MCF 10A (cell line): ENCODE data around the gene RIPOR3. TPM values are rescaled to one million over a fixed set of nuclear protein-coding genes. Genes with fewer than 3 reads are reported as not detected.

ENCODE experiments used
- BruUV-seq: library from RNA; stranded (reverse); fragments of 400-500 nt; replicated peaks from 2 replicates; lab custom pipeline; 2021; lab: Mats Ljungman, UMichigan
- CTCF ChIA-PET: fragments of 300-600 bp; sonication (Branson Sonifier 250); formaldehyde crosslinking; extraction: SDS; loops from one replicate; lab custom pipeline; 2021; ENCODE audit warnings: antibody characterized with exemption, inconsistent platforms; lab: Yijun Ruan, JAX
- POLR2A ChIA-PET: fragments of 300-600, 350-650 bp; sonication (Branson Sonifier 250); formaldehyde crosslinking; extraction: SDS; loops from one replicate; lab custom pipeline; 2020; ENCODE audit warnings: antibody characterized with exemption, inconsistent platforms; lab: Yijun Ruan, JAX
- DNase-seq: peaks from one replicate; pipeline ENCODE4 v3.0.0-alpha.2; 2018; ENCODE audit not compliant: unreplicated experiment
- H3K27ac Mint-ChIP-seq: one replicate; pipeline ENCODE4 v1.8.0; 2022; ENCODE audit warnings: mild to moderate bottlenecking, low read depth, mixed read lengths; ENCODE audit not compliant: unreplicated experiment
- H3K27me3 Mint-ChIP-seq: one replicate; pipeline ENCODE4 v1.8.0; 2022; ENCODE audit warnings: mixed read lengths; ENCODE audit not compliant: insufficient read depth, unreplicated experiment
- H3K36me3 Mint-ChIP-seq: one replicate; pipeline ENCODE4 v1.8.0; 2022; ENCODE audit warnings: mild to moderate bottlenecking, moderate library complexity, mixed read lengths; ENCODE audit not compliant: insufficient read depth, unreplicated experiment
- H3K4me1 Mint-ChIP-seq: one replicate; pipeline ENCODE4 v1.8.0; 2022; ENCODE audit warnings: mixed read lengths; ENCODE audit not compliant: insufficient read depth, unreplicated experiment
- H3K4me3 Mint-ChIP-seq: one replicate; pipeline ENCODE4 v1.8.0; 2022; ENCODE audit warnings: mild to moderate bottlenecking, moderate library complexity, mixed read lengths; ENCODE audit not compliant: unreplicated experiment
- H3K9me3 Mint-ChIP-seq: one replicate; pipeline ENCODE4 v1.8.0; 2022; ENCODE audit warnings: mixed read lengths; ENCODE audit not compliant: unreplicated experiment
- intact Hi-C: fragments of 100-400 bp; cut with micrococcal nuclease; formaldehyde crosslinking; loops from 2 replicates; pipeline ENCODE4 v1.14.1; 2022
- total RNA-seq: library from RNA; stranded (reverse); gene quantifications from 2 replicates; pipeline ENCODE4 v1.2.3, GENCODE V29; 2022
- TF ChIP-seq, protein P1 (sequence below): fragments of 200-600 bp; IDR thresholded peaks from one replicate; pipeline ENCODE4 v1.8.0; 2022; ENCODE audit warnings: antibody characterized with exemption, mild to moderate bottlenecking; ENCODE audit not compliant: unreplicated experiment

RIPOR3 gene
- total RNA-seq, 1 experiment from 2014 or later, result not detected

DNA sequence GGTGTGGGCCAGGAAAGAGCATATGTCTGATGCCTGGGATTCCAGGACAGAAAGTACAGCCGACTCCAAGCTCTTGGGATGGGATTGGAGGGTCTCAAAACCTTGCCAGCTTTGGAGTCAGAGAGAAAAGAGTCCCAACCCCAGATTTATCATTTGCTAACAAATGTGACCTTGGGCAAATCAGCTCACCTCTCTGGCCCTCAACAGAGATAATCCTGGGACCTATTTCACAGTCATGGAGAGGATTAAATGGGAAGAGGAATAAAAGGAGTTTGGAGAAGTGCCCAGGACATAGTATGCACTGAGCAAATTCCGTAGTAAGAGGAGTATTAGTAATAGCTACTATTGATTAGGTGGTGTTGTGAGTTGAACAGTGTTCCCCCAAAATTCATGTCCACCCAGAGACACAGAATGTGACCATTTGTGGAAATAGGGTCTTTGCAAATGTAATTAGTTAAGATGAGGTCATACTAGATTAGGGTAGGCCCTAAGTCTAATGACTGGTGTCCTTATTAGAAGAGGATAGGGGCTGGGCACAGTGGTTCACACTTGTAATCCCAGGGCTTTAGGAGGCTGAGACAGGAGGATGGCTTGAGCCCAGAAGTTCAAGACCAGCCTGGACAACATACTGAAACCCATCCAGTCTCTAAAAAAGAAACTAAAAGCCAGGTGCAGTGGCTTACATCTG is 17.1 kb downstream of the RIPOR3 start:
- Mint-ChIP-seq H3K4me1 (no peaks in the 10 kb centered on the region), H3K27me3 (no peaks in the 10 kb centered on the region), H3K9me3 (no peaks in the 10 kb centered on the region), H3K36me3 (peaks cover 1% of the 10 kb centered on the region), H3K4me3 (no peak overlapping the region), H3K27ac (no peak overlapping the region)
- TF ChIP-seq, protein P1, sequence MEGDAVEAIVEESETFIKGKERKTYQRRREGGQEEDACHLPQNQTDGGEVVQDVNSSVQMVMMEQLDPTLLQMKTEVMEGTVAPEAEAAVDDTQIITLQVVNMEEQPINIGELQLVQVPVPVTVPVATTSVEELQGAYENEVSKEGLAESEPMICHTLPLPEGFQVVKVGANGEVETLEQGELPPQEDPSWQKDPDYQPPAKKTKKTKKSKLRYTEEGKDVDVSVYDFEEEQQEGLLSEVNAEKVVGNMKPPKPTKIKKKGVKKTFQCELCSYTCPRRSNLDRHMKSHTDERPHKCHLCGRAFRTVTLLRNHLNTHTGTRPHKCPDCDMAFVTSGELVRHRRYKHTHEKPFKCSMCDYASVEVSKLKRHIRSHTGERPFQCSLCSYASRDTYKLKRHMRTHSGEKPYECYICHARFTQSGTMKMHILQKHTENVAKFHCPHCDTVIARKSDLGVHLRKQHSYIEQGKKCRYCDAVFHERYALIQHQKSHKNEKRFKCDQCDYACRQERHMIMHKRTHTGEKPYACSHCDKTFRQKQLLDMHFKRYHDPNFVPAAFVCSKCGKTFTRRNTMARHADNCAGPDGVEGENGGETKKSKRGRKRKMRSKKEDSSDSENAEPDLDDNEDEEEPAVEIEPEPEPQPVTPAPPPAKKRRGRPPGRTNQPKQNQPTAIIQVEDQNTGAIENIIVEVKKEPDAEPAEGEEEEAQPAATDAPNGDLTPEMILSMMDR, result no peak
- intact Hi-C loops, result no loop called here
- POLR2A ChIA-PET, result interaction anchor here (0.6 kb wide), 1 partner anchor 514 kb away, joined by 4 read pairs; no protein-coding TSS in a partner anchor
- no TSS peak for BruUV-seq
- DNase-seq, result no peak
- CTCF ChIA-PET, result interaction anchor here (1.1 to 1.9 kb wide), 5 partner anchors 11 to 70 kb away, joined by 3 to 8 read pairs (median 5); no protein-coding TSS in a partner anchor

DNA sequence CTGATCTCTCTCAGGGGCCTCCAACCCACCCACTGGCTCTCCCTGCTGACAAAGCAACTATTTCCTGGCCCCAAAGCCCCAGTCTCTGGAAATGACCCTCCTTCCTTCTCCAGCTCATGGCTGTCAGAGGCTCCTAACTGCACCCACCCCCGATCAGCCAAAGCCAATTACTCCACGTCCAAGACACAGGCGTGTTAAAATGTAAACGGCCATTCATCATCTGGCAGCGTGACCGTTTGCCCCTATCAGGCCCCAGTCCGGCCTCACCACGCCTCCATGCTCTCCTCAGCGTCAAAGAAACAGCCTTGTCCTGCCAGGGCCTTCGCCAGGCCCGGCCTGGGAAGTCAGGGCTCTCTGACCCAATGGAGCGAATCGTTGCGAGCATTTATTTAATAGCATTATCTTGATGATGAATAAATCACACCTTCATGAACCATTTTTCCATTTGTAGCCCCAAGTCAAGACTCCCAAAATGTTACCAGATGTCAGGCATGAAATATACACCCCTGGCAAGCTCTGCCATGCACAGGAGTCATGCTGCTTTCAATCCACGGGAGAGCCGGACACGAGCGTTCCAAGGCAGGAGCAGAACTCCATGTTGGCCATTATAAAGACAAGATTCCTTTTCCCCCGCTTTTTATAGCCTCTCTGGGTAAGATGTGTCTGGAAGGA is 17.7 kb downstream of the RIPOR3 start:
- Mint-ChIP-seq H3K27me3 (no peaks in the 10 kb centered on the region), H3K4me1 (no peaks in the 10 kb centered on the region)

DNA sequence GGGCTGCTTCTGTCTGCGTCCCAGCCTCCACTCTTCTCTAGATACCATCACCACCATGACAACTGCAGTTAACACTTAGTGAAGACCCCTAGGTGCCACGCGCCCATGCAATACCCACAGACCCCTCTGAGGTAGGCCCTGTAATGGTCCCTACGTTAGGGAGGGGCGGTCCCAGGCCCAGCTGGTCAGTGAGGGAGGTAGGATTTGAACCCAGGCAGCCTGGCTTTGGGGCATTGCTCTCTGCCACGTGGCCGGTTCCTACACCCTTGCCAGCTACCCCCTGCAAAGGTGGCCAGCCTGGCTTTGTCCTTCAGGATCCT is 18.2 kb downstream of the RIPOR3 start:
- H3K9me3 Mint-ChIP-seq, result no peaks in the 10 kb centered on the region
- no peak for DNase-seq
- TF ChIP-seq, protein P1, result no peak
- no peaks in the 10 kb centered on the region for H3K4me1 Mint-ChIP-seq
- no TSS peak for BruUV-seq
- H3K27ac Mint-ChIP-seq, result no peak overlapping the region
- peaks cover 7% of the 10 kb centered on the region for H3K36me3 Mint-ChIP-seq
- H3K27me3 Mint-ChIP-seq, result no peaks in the 10 kb centered on the region
- intact Hi-C loops, result no loop called here
- no peak overlapping the region for H3K4me3 Mint-ChIP-seq
- CTCF ChIA-PET, result interaction anchor here (0.6 to 1.5 kb wide), 4 partner anchors 9 to 388 kb away, joined by 3 to 8 read pairs (median 3); no protein-coding TSS in a partner anchor
- POLR2A ChIA-PET, result no interaction called here

More for the DNA sequence above, 17.7 kb downstream of the RIPOR3 start:
- BruUV-seq, result no TSS peak
- H3K4me3 Mint-ChIP-seq, result no peak overlapping the region
- intact Hi-C loops, result no loop called here
- TF ChIP-seq, protein P1, result no peak
- POLR2A ChIA-PET, result no interaction called here
- no peaks in the 10 kb centered on the region for H3K9me3 Mint-ChIP-seq
- no peak for DNase-seq
- no peak overlapping the region for H3K27ac Mint-ChIP-seq
- peaks cover 7% of the 10 kb centered on the region for H3K36me3 Mint-ChIP-seq
- CTCF ChIA-PET, result interaction anchor here (1.1 to 1.2 kb wide), 4 partner anchors 10 to 44 kb away, joined by 3 to 8 read pairs (median 4); no protein-coding TSS in a partner anchor

DNA sequence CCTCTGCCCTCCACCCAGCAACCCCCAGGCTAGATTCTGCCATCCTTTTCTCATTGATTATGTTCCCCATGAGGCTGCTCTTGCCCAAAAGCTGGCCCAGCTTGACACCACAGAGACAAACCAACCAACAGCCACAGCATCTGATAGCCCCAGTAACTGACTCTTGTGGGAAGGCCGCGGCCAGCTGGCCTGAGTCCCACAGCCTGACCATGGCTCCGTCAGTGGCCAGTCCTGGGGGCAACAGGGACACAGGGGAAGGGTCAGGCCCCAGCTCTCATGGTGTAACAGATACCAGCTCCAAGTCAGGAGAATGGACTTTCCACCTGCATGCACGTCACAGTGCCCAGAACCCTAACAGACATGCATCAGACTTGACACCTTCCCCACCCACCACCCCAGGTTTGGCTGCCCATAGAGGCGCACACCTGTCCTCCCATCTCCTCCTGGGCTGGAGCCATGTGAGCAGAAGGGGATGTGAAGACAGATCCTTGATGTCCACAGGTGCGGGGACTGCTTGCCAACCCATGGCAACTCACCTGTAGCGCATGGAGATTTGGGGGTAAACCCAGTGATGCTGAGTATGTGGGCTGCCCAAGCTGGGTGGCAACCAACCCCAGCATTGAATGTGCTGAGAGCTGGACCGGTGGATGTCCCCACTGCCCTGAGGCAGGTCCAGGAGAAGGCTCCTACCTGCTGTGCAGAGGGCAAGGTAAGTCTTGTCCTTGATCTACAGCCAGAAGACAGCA is 18.8 kb downstream of the RIPOR3 start:
- Mint-ChIP-seq H3K4me3 (no peak overlapping the region), H3K27me3 (no peaks in the 10 kb centered on the region), H3K36me3 (peaks cover 7% of the 10 kb centered on the region), H3K4me1 (no peaks in the 10 kb centered on the region), H3K27ac (no peak overlapping the region), H3K9me3 (no peaks in the 10 kb centered on the region)
- TF ChIP-seq, protein P1, result no peak
- intact Hi-C loops, result no loop called here
- ChIA-PET CTCF (interaction anchor here (0.6 to 1.5 kb wide), 4 partner anchors 9 to 388 kb away, joined by 3 read pairs; no protein-coding TSS in a partner anchor), POLR2A (no interaction called here)
- BruUV-seq, result no TSS peak
- DNase-seq, result no peak
